Testis (tissue), 3 donors: ENCODE measurements around the gene PTX3. TPM values are rescaled to one million over a fixed set of nuclear protein-coding genes. Genes with fewer than 3 reads are reported as not detected.

Experiments used
- DNase-seq: peaks from one replicate; pipeline ENCODE4 v3.0.0-alpha.2; 2019
- H3K27ac ChIP-seq, 2 donors: fragments of 200-600 bp; sonication (generic); one replicate each; pipeline ENCODE4 v1.5.1; 2019
- H3K27me3 ChIP-seq: fragments of 200-600 bp; sonication (generic); one replicate; pipeline ENCODE4 v1.5.1; 2019
- H3K36me3 ChIP-seq: fragments of 200-600 bp; sonication (generic); one replicate; pipeline ENCODE4 v1.5.1; 2017; ENCODE audit warnings: low read depth; ENCODE audit errors: missing control alignments
- H3K4me1 ChIP-seq: fragments of 200-600 bp; sonication (generic); one replicate; pipeline ENCODE4 v1.5.1; 2019
- H3K4me3 ChIP-seq, 2 donors: fragments of 200-600 bp; sonication (generic); one replicate each; pipeline ENCODE4 v1.5.1; 2017 to 2019
- H3K9me3 ChIP-seq: fragments of 200-600 bp; sonication (generic); one replicate; pipeline ENCODE4 v1.5.1; 2017
- CTCF ChIP-seq, 3 experiments: fragments of 450-650 bp in 2 of 3; fragments of 200-600 bp in 1 of 3; sonication (generic) in 1 of 3; IDR thresholded peaks; one replicate each; pipeline ENCODE4 v1.5.1; 2016 to 2019; ENCODE audit warnings: antibody characterized with exemption in 3 of 3, mild to moderate bottlenecking in 2 of 3, moderate library complexity in 1 of 3
- POLR2A ChIP-seq: fragments of 450-650 bp; IDR thresholded peaks from one replicate; pipeline ENCODE4 v1.6.1; 2017; ENCODE audit warnings: antibody characterized with exemption, mild to moderate bottlenecking, moderate library complexity
- WGBS, 2 donors: methylation state at CpG; one replicate each; pipeline ENCODE4 v1.1.5; 2018; 5-methylcytosine and 5-hydroxymethylcytosine counted together
- intact Hi-C: fragments of 100-400 bp; cut with DNase I; formaldehyde crosslinking; loops from one replicate; pipeline ENCODE4 v1.15.1; 2023; ENCODE audit warnings: low total_unique reads
- polyA plus RNA-seq: library from polyadenylated mRNA; stranded (reverse); fragments of 350-450 nt; fragmentation: Illumina TruSeq; extraction: RNeasy Lipid Tissue Mini Kit (QIAGEN cat#74804); gene quantifications from one replicate; pipeline ENCODE4 v1.2.3, GENCODE V29; 2014; ENCODE audit warnings: low read depth, low replicate concordance; ENCODE audit not compliant: insufficient read depth
- total RNA-seq, 2 donors: library from RNA; depleted of rRNA; stranded (reverse); fragments of >200 nt; gene quantifications; one replicate each; pipeline ENCODE4 v1.2.3, GENCODE V29; 2016

PTX3 gene
- total and polyA plus RNA-seq, 3 donors from 2014 or later: 0.19 to 0.95 (median 0.24) TPM

- no peaks in the 10 kb centered on the region for H3K27me3 ChIP-seq
Measured at GRCh38 chr3:157488144-157488543, 51.5 kb downstream of the PTX3 start.

GRCh38 chr3:157491136-157491535 lies 54.5 kb downstream of the PTX3 start:
- Histone ChIP-seq H3K36me3 (no peaks in the 10 kb centered on the region), H3K4me1 (no peaks in the 10 kb centered on the region), H3K4me3 (no peak overlapping the region), H3K27me3 (no peaks in the 10 kb centered on the region), H3K9me3 (no peaks in the 10 kb centered on the region), H3K27ac (no peak overlapping the region)
- DNase-seq: no peak
- TF ChIP-seq CTCF (IDR thresholded peaks at IDR 0.05): no peak
- TF ChIP-seq POLR2A: no peak
- intact Hi-C loops: no loop called here
- WGBS, 2 donors: 96 to 98% methylated on average over 2 of the region's 2 CpGs

More at GRCh38 chr3:157488144-157488543, 51.5 kb downstream of the PTX3 start:
- Histone ChIP-seq H3K4me3 (no peak overlapping the region), H3K36me3 (no peaks in the 10 kb centered on the region), H3K4me1 (no peaks in the 10 kb centered on the region), H3K27ac (no peak overlapping the region), H3K9me3 (no peaks in the 10 kb centered on the region)
- TF ChIP-seq CTCF (IDR thresholded peaks at IDR 0.05): no peak
- TF ChIP-seq POLR2A: no peak
- DNase-seq: no peak
- intact Hi-C loops: no loop called here

Other genes with a start within 250 kb of the PTX3 start
- 1 to 10 TPM; 2.7 to 3.0 TPM for gene VEPH1, start 66.6 kb downstream of the PTX3 start, total RNA-seq
- 8.1 TPM for gene VEPH1, start 66.6 kb downstream of the PTX3 start, polyA plus RNA-seq